Measurements from ENCODE around the gene TCF3.

Gene TCF3

GRCh38 chr19:1580382-1580781 lies 72.0 kb downstream of the TCF3 start:
- H3K4me3 ChIP-seq (ENCODE audit: low read length): no peak overlapping the region
- no peak for DNase-seq (ENCODE audit: low read depth)
- TF ChIP-seq CTCF (IDR thresholded peaks at IDR 0.05; ENCODE audit: insufficient read depth, low read depth, low read length, missing control alignments): no peak

- no peak overlapping the region for H3K4me3 ChIP-seq (ENCODE audit: low read length)
- no peak for DNase-seq (ENCODE audit: low read depth)
- no peak for TF ChIP-seq CTCF (IDR thresholded peaks at IDR 0.05; ENCODE audit: insufficient read depth, low read depth, low read length, missing control alignments)
Observed at GRCh38 chr19:1579222-1579621, 73.2 kb downstream of the TCF3 start.

GRCh38 chr19:1577929-1578618 lies 74.3 kb downstream of the TCF3 start:
- H3K4me3 ChIP-seq (ENCODE audit: low read length): no peak overlapping the region
- DNase-seq (ENCODE audit: low read depth): no peak
- no peak for TF ChIP-seq CTCF (IDR thresholded peaks at IDR 0.05; ENCODE audit: insufficient read depth, low read depth, low read length, missing control alignments)

- no peak for DNase-seq (ENCODE audit: low read depth)
- TF ChIP-seq CTCF (IDR thresholded peaks at IDR 0.05; ENCODE audit: insufficient read depth, low read depth, low read length, missing control alignments): no peak
- no peak overlapping the region for H3K4me3 ChIP-seq (ENCODE audit: low read length)
Observed at GRCh38 chr19:1577090-1577928, 75.1 kb downstream of the TCF3 start.

- DNase-seq (ENCODE audit: low read depth): no peak
Observed at GRCh38 chr19:1576242-1577089, 75.9 kb downstream of the TCF3 start.

More at GRCh38 chr19:1576242-1577089, 75.9 kb downstream of the TCF3 start:
- H3K4me3 ChIP-seq (ENCODE audit: low read length): no peak overlapping the region
- no peak for TF ChIP-seq CTCF (IDR thresholded peaks at IDR 0.05; ENCODE audit: insufficient read depth, low read depth, low read length, missing control alignments)
